ENCODE results near the gene SPRR2B.

GRCh38 chr1:153028766-153029165 lies 42.6 kb downstream of the SPRR2B start:
- no peak for TF ChIP-seq POLR2A (IDR thresholded peaks at IDR 0.05)
- TF ChIP-seq CTCF (IDR thresholded peaks at IDR 0.05): no peak
